Activated T-helper 2 cell treated with anti-CD3 and anti-CD28 coated beads, Interferon-gamma antibody, Interleukin-2, Interleukin-4, amounts not matched to agents 10 μg/mL and 5 μg/mL and 100 μg/mL, durations not matched to agents 14 hours and 24 hours and 36 hours (primary cell): Measurements from ENCODE around the gene CPTP. TPM values are rescaled to one million over a fixed set of nuclear protein-coding genes. Genes with fewer than 3 reads are reported as not detected.

Source experiments
- DNase-seq: peaks from one replicate; pipeline ENCODE4 v3.0.0; 2021; ENCODE audit warnings: low spot score
- H3K27ac Mint-ChIP-seq: one replicate; pipeline ENCODE4 v1.8.0; 2021; ENCODE audit warnings: mixed read lengths
- H3K27me3 Mint-ChIP-seq: one replicate; pipeline ENCODE4 v1.8.0; 2021; ENCODE audit warnings: low read depth, mixed read lengths
- H3K36me3 Mint-ChIP-seq: one replicate; pipeline ENCODE4 v1.8.0; 2021; ENCODE audit warnings: low read depth, mixed read lengths
- H3K4me1 Mint-ChIP-seq: one replicate; pipeline ENCODE4 v1.8.0; 2021; ENCODE audit warnings: low read depth, mixed read lengths
- H3K4me3 Mint-ChIP-seq: one replicate; pipeline ENCODE4 v1.8.0; 2021; ENCODE audit warnings: low read depth, mild to moderate bottlenecking, moderate library complexity, mixed read lengths
- H3K9me3 Mint-ChIP-seq: one replicate; pipeline ENCODE4 v1.8.0; 2021; ENCODE audit warnings: mixed read lengths
- intact Hi-C: fragments of 100-400 bp; cut with micrococcal nuclease; formaldehyde crosslinking; loops from one replicate; pipeline ENCODE4 v1.15.1; 2023
- total RNA-seq: library from RNA; stranded (reverse); gene quantifications from 2 replicates; pipeline ENCODE4 v1.2.3, GENCODE V29; 2022

Gene CPTP
- total RNA-seq, 1 donor from 2014 or later: 12.1 TPM

- no peaks in the 10 kb centered on the region for H3K9me3 Mint-ChIP-seq
- no peak overlapping the region for H3K27ac Mint-ChIP-seq
- intact Hi-C loops: no loop called here
- DNase-seq: no peak
- H3K4me3 Mint-ChIP-seq: no peak overlapping the region
- no peaks in the 10 kb centered on the region for H3K4me1 Mint-ChIP-seq
- peaks cover 25% of the 10 kb centered on the region for H3K36me3 Mint-ChIP-seq
- no peaks in the 10 kb centered on the region for H3K27me3 Mint-ChIP-seq
Measured at GRCh38 chr1:1341549-1342021, 17.0 kb downstream of the CPTP start.

GRCh38 chr1:1342061-1342562 lies 17.5 kb downstream of the CPTP start:
- DNase-seq: no peak
- intact Hi-C loops: no loop called here
- Mint-ChIP-seq H3K9me3 (no peaks in the 10 kb centered on the region), H3K27ac (no peak overlapping the region), H3K36me3 (peaks cover 25% of the 10 kb centered on the region), H3K27me3 (no peaks in the 10 kb centered on the region), H3K4me3 (no peak overlapping the region), H3K4me1 (peaks cover 3% of the 10 kb centered on the region)

GRCh38 chr1:1342584-1343115 lies 18.0 kb downstream of the CPTP start:
- Mint-ChIP-seq H3K4me1 (peaks cover 3% of the 10 kb centered on the region), H3K27me3 (no peaks in the 10 kb centered on the region), H3K27ac (no peak overlapping the region), H3K36me3 (peaks cover 25% of the 10 kb centered on the region), H3K4me3 (no peak overlapping the region), H3K9me3 (no peaks in the 10 kb centered on the region)
- intact Hi-C loops: no loop called here
- no peak for DNase-seq

GRCh38 chr1:1343811-1344421 lies 19.3 kb downstream of the CPTP start:
- Mint-ChIP-seq H3K9me3 (no peaks in the 10 kb centered on the region), H3K27ac (no peak overlapping the region), H3K36me3 (peaks cover 17% of the 10 kb centered on the region), H3K4me1 (peaks cover 5% of the 10 kb centered on the region), H3K27me3 (no peaks in the 10 kb centered on the region), H3K4me3 (no peak overlapping the region)
- no peak for DNase-seq
- intact Hi-C loops: no loop called here

- Mint-ChIP-seq H3K27ac (no peak overlapping the region), H3K4me1 (peaks cover 5% of the 10 kb centered on the region), H3K4me3 (no peak overlapping the region), H3K27me3 (no peaks in the 10 kb centered on the region), H3K9me3 (no peaks in the 10 kb centered on the region), H3K36me3 (peaks cover 14% of the 10 kb centered on the region)
- intact Hi-C loops: no loop called here
- no peak for DNase-seq
Measured at GRCh38 chr1:1344655-1345361, 20.2 kb downstream of the CPTP start.

GRCh38 chr1:1345384-1345783 lies 20.8 kb downstream of the CPTP start:
- Mint-ChIP-seq H3K27me3 (no peaks in the 10 kb centered on the region), H3K4me1 (peaks cover 5% of the 10 kb centered on the region), H3K4me3 (no peak overlapping the region), H3K27ac (no peak overlapping the region), H3K9me3 (no peaks in the 10 kb centered on the region), H3K36me3 (peaks cover 13% of the 10 kb centered on the region)
- intact Hi-C loops: no loop called here
- no peak for DNase-seq

- Mint-ChIP-seq H3K4me3 (no peak overlapping the region), H3K36me3 (peaks cover 7% of the 10 kb centered on the region), H3K27ac (no peak overlapping the region), H3K9me3 (no peaks in the 10 kb centered on the region), H3K27me3 (no peaks in the 10 kb centered on the region), H3K4me1 (peaks cover 5% of the 10 kb centered on the region)
- DNase-seq: no peak
- intact Hi-C loops: no loop called here
Measured at GRCh38 chr1:1345860-1346500, 21.4 kb downstream of the CPTP start.

GRCh38 chr1:1346501-1346890 lies 21.9 kb downstream of the CPTP start:
- Mint-ChIP-seq H3K9me3 (no peaks in the 10 kb centered on the region), H3K4me3 (peak overlapping the region; percentile 47), H3K36me3 (peaks cover 3% of the 10 kb centered on the region), H3K27ac (no peak overlapping the region), H3K27me3 (no peaks in the 10 kb centered on the region), H3K4me1 (peaks cover 5% of the 10 kb centered on the region)
- intact Hi-C loops: no loop called here
- DNase-seq: no peak

- intact Hi-C loops: no loop called here
- no peak overlapping the region for H3K27ac Mint-ChIP-seq
- H3K4me3 Mint-ChIP-seq: peak overlapping the region; percentile 47
- H3K4me1 Mint-ChIP-seq: peaks cover 5% of the 10 kb centered on the region
- no peak for DNase-seq
- no peaks in the 10 kb centered on the region for H3K9me3 Mint-ChIP-seq
- peaks cover 3% of the 10 kb centered on the region for H3K36me3 Mint-ChIP-seq
- peaks cover 3% of the 10 kb centered on the region for H3K27me3 Mint-ChIP-seq
Measured at GRCh38 chr1:1347026-1347595, 22.5 kb downstream of the CPTP start.

GRCh38 chr1:1347663-1348419 lies 23.2 kb downstream of the CPTP start:
- intact Hi-C loops: loop anchor here (2.0 kb wide), 2 partner anchors 27 to 39 kb away; partner anchors contain the start of genes AURKAIP1 and PUSL1
- H3K27me3 Mint-ChIP-seq: peaks cover 10% of the 10 kb centered on the region
- H3K9me3 Mint-ChIP-seq: no peaks in the 10 kb centered on the region
- peak overlapping the region; percentile 77 for H3K4me3 Mint-ChIP-seq
- H3K4me1 Mint-ChIP-seq: peaks cover 5% of the 10 kb centered on the region
- H3K27ac Mint-ChIP-seq: peak overlapping the region; percentile 28
- DNase-seq: no peak
- peaks cover 1% of the 10 kb centered on the region for H3K36me3 Mint-ChIP-seq

- Mint-ChIP-seq H3K9me3 (no peaks in the 10 kb centered on the region), H3K4me3 (peak overlapping the region; percentile 77), H3K27me3 (peaks cover 14% of the 10 kb centered on the region), H3K36me3 (no peaks in the 10 kb centered on the region), H3K4me1 (peaks cover 5% of the 10 kb centered on the region), H3K27ac (peak overlapping the region; percentile 28)
- intact Hi-C loops: loop anchor here (2.0 kb wide), 2 partner anchors 26 to 40 kb away; partner anchors contain the start of genes AURKAIP1 and PUSL1
- no peak for DNase-seq
Measured at GRCh38 chr1:1348420-1349255, 24.0 kb downstream of the CPTP start.
